GM12864 (cell line): ENCODE measurements around the gene C3orf85.

Source experiments
- DNase-seq: peaks from one replicate; pipeline ENCODE4 v3.0.0-alpha.2; 2011; ENCODE audit warnings: low read depth
- H3K4me3 ChIP-seq: 2 replicates; pipeline ENCODE4 v1.5.1; 2011; ENCODE audit warnings: mild to moderate bottlenecking, low read depth, low read length, control low read depth
- CTCF ChIP-seq: IDR thresholded peaks from 2 replicates; pipeline ENCODE4 v1.5.1; 2011; ENCODE audit warnings: low read depth, mild to moderate bottlenecking, moderate library complexity, low read length, control low read depth, inconsistent platforms; ENCODE audit errors: missing control alignments

C3orf85 gene

GRCh38 chr3:109171479-109171878 is 35.0 kb downstream of the C3orf85 start:
- H3K4me3 ChIP-seq, result no peak overlapping the region
- DNase-seq, result no peak
- TF ChIP-seq CTCF, result no peak

GRCh38 chr3:109175411-109175810 is 38.9 kb downstream of the C3orf85 start:
- H3K4me3 ChIP-seq, result no peak overlapping the region
- DNase-seq, result no peak
- TF ChIP-seq CTCF, result no peak

- TF ChIP-seq CTCF, result no peak
- no peak overlapping the region for H3K4me3 ChIP-seq
Observed at GRCh38 chr3:109176726-109177125, 40.2 kb downstream of the C3orf85 start.

GRCh38 chr3:109177908-109178307 is 41.4 kb downstream of the C3orf85 start:
- no peak for TF ChIP-seq CTCF
- DNase-seq, result no peak
- no peak overlapping the region for H3K4me3 ChIP-seq

More at GRCh38 chr3:109176726-109177125, 40.2 kb downstream of the C3orf85 start:
- DNase-seq, result no peak

- TF ChIP-seq CTCF, result no peak
- no peak overlapping the region for H3K4me3 ChIP-seq
- no peak for DNase-seq
Observed at GRCh38 chr3:109178708-109179107, 42.2 kb downstream of the C3orf85 start.

- no peak for TF ChIP-seq CTCF
- no peak overlapping the region for H3K4me3 ChIP-seq
- DNase-seq, result no peak
Observed at GRCh38 chr3:109184726-109185125, 48.2 kb downstream of the C3orf85 start.

- DNase-seq, result no peak
Observed at GRCh38 chr3:109187390-109187789, 50.9 kb downstream of the C3orf85 start.

More at GRCh38 chr3:109187390-109187789, 50.9 kb downstream of the C3orf85 start:
- H3K4me3 ChIP-seq, result no peak overlapping the region
- TF ChIP-seq CTCF, result no peak
